IPS DF 6.9 (cell line): ENCODE measurements around the gene PFDN5.

Experiments
- DNase-seq: peaks from one replicate; pipeline ENCODE4 v3.0.0-alpha.2; 2013; ENCODE audit warnings: low read depth, low spot score
- H3K27ac ChIP-seq: one replicate; pipeline ENCODE4 v1.5.1; 2013; ENCODE audit warnings: low read length, control low read depth
- H3K27me3 ChIP-seq: 2 replicates; pipeline ENCODE4 v1.6.1; 2013; ENCODE audit warnings: mild to moderate bottlenecking, low read length; ENCODE audit not compliant: control insufficient read depth, insufficient read depth
- H3K36me3 ChIP-seq: 2 replicates; pipeline ENCODE4 v1.6.1; 2013; ENCODE audit warnings: low read length; ENCODE audit not compliant: control insufficient read depth, insufficient read depth
- H3K4me1 ChIP-seq: 2 replicates; pipeline ENCODE4 v1.6.1; 2013; ENCODE audit warnings: low read length; ENCODE audit not compliant: control insufficient read depth, insufficient read depth
- H3K4me3 ChIP-seq: 2 replicates; pipeline ENCODE4 v1.5.1; 2013; ENCODE audit warnings: mild to moderate bottlenecking, low read length
- H3K9me3 ChIP-seq: 2 replicates; pipeline ENCODE4 v1.6.1; 2013; ENCODE audit warnings: low read length, inconsistent platforms; ENCODE audit not compliant: control insufficient read depth, insufficient read depth
- WGBS: extraction: QIAGEN DNeasy Blood & Tissue Kit; methylation state at CpG from one replicate; pipeline ENCODE4 v1.1.7; 2013; ENCODE audit warnings: mixed read lengths, missing lambda C conversion rate; ENCODE audit not compliant: insufficient read length, insufficient coverage; 5-methylcytosine and 5-hydroxymethylcytosine counted together

PFDN5 gene

GRCh38 chr12:53295070-53295890, at the start of gene PFDN5:
Gene PFDN5, plus strand, starts transcription at chr12:53295542. Its CDS starts 26 bp downstream, at chr12:53295568.
- H3K9me3 ChIP-seq, result no peaks in the 10 kb centered on the region
- WGBS, result no CpG with 5 or more reads among the region's 42 CpGs
- H3K4me1 ChIP-seq, result no peaks in the 10 kb centered on the region
- no peak within 1 kb of the TSS for H3K27ac ChIP-seq
- H3K27me3 ChIP-seq, result no peaks in the 10 kb centered on the region
- H3K36me3 ChIP-seq, result peaks cover 22% of the 10 kb centered on the region
- DNase-seq, result peak; percentile 68
- peak within 1 kb of the TSS; percentile 67 for H3K4me3 ChIP-seq

- no peak overlapping the region for H3K27ac ChIP-seq
- no peaks in the 10 kb centered on the region for H3K27me3 ChIP-seq
- no CpG with 5 or more reads among the region's 51 CpGs for WGBS
- H3K36me3 ChIP-seq, result peaks cover 3% of the 10 kb centered on the region; the same call in 1 of the 2 replicates
- DNase-seq, result no peak
- H3K4me1 ChIP-seq, result 0 out of 2 replicates have a peak, but pooled peaks cover 5% of the 10 kb centered on the region
- H3K9me3 ChIP-seq, result no peaks in the 10 kb centered on the region
- H3K4me3 ChIP-seq, result peak overlapping the region; percentile 91
Measured at GRCh38 chr12:53251477-53252348, 43.6 kb upstream of the PFDN5 start.

- Histone ChIP-seq H3K4me1 (0 out of 2 replicates have a peak, but pooled peaks cover 4% of the 10 kb centered on the region), H3K4me3 (peak overlapping the region; percentile 91), H3K9me3 (no peaks in the 10 kb centered on the region), H3K27me3 (no peaks in the 10 kb centered on the region), H3K36me3 (peaks cover 3% of the 10 kb centered on the region; the same call in 1 of the 2 replicates), H3K27ac (no peak overlapping the region)
- DNase-seq, result no peak
- WGBS, result no CpG with 5 or more reads among the region's 19 CpGs
Measured at GRCh38 chr12:53252349-53252916, 42.9 kb upstream of the PFDN5 start.

DNA sequence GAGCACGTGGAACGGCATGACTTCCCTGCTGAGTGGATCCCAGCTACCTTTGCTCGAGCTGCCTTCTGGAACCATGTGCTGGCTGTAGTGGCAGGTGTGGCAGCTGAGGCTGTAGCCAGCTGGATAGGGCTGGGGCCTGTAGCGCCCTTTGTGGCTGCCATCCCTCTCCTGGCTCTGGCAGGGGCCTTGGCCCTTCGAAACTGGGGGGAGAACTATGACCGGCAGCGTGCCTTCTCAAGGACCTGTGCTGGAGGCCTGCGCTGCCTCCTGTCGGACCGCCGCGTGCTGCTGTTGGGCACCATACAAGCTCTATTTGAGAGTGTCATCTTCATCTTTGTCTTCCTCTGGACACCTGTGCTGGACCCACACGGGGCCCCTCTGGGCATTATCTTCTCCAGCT, 42.0 kb upstream of the PFDN5 start:
- WGBS, result no CpG with 5 or more reads among the region's 13 CpGs
- H3K9me3 ChIP-seq, result no peaks in the 10 kb centered on the region
- no peak overlapping the region for H3K4me3 ChIP-seq
- 0 out of 2 replicates have a peak, but pooled peaks cover 4% of the 10 kb centered on the region for H3K4me1 ChIP-seq
- no peaks in the 10 kb centered on the region for H3K27me3 ChIP-seq
- DNase-seq, result no peak
- H3K36me3 ChIP-seq, result peaks cover 3% of the 10 kb centered on the region; the same call in 1 of the 2 replicates
- no peak overlapping the region for H3K27ac ChIP-seq

DNA sequence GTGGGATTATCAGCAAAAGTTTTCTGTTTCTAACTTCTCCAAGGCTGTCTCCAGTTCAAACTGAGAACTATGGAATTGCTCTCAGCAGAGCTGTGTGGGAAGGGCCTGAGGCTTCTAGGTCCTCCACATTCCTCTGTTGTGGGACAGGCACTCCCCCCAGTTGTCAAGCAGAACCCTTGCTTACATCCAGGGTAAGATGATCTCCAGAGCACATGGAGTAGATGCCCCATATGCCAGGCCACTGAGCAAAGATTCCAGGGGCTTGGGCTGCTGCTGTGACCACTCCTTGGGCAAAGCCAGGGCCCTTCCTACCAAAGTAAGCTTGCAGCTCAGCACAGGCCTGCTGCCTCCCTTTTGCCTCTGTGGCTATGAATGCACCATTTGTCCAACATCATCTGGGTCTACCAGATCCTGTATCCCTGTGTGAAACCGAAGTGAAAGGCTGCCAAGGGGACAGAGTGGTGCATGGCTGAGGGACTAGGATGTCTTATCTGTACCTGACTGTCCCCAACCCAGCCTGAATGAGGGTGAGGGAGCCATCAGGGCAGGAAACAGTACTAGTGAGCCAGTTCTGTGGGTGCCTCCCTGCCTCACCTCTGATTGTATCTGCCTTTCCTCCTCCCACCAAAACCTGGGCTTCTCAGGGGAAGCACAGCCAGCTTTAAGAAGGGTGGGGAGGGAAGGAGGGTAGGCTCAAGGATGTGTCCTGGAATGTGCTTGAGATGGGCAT, 40.4 kb upstream of the PFDN5 start:
- Histone ChIP-seq H3K4me3 (no peak overlapping the region), H3K9me3 (no peaks in the 10 kb centered on the region), H3K36me3 (peaks cover 3% of the 10 kb centered on the region; the same call in 1 of the 2 replicates), H3K4me1 (0 out of 2 replicates have a peak, but pooled peaks cover 4% of the 10 kb centered on the region), H3K27ac (no peak overlapping the region), H3K27me3 (no peaks in the 10 kb centered on the region)
- WGBS, result no CpG with 5 or more reads among the region's 1 CpG
- DNase-seq, result no peak

DNA sequence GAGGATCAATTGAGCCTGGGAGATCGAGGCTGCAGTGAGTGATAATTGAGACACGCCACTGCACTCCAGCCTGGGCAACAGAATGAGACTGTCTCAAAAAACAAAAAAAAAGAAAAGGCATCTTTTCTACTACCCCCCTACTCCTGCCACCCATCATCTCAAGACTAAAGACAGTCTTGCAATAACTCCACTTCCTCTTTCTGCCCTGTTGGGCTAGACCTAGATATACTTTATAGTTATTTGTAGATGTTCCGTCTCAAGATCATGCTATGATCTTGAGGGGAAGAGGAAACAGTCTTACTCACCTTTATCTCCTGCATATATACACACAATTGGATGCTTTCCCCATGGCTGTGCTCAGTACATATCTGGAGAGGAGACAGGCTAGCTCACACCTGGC, 39.3 kb upstream of the PFDN5 start:
- H3K36me3 ChIP-seq, result peaks cover 3% of the 10 kb centered on the region; the same call in 1 of the 2 replicates
- no peaks in the 10 kb centered on the region for H3K27me3 ChIP-seq
- 0 out of 2 replicates have a peak, but pooled peaks cover 4% of the 10 kb centered on the region for H3K4me1 ChIP-seq
- no peaks in the 10 kb centered on the region for H3K9me3 ChIP-seq
- no CpG with 5 or more reads among the region's 3 CpGs for WGBS
- H3K4me3 ChIP-seq, result no peak overlapping the region
- H3K27ac ChIP-seq, result no peak overlapping the region
- DNase-seq, result no peak

DNA sequence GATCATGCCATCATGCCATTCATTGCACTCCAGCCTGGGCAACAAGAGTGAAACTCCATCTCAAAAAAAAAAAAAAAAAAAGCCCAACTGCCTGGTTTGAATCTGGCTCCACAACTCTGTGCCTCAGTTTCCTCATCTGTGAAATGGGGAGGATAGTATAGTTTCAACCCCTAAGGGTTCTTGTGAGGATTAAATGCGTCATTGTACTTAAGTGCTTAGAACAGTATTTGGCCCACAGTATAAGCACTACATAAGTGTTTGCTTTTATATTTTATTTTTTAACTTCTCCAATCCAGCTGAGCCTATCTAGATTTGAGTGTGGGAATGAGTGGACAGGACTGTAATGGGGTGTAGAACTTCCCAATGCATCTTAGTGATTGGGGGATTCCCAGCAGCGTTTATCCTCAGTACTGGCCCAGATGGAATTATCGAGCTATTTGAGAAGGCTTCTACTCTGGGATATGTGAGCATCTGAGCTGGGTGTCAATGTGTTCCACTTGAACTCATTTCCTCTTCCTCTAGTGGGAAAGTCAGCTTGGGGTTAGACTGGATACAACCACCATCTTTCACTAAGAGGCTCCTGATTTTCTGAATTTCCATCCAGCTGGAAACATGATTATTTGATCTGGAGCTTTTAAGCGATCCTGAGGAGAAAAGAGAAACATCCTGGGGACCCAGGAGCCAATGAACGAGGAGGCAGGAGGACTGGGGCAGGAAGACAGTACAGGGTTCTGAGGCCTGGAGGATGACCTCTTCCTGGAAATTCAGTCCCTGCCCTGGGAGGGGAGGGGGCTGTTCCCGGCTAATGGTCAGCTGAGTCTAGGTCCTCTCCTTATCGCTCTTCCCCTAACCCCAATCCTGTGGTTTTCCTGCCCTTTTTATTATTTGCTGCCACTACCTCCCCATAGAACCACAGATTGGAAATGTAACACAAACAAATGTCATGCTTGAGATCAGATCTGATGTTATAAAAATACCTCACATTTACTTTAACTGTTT, 36.5 kb upstream of the PFDN5 start:
- H3K27ac ChIP-seq, result no peak overlapping the region
- H3K4me1 ChIP-seq, result no peaks in the 10 kb centered on the region
- WGBS, result no CpG with 5 or more reads among the region's 7 CpGs
- no peak overlapping the region for H3K4me3 ChIP-seq
- H3K27me3 ChIP-seq, result no peaks in the 10 kb centered on the region
- no peaks in the 10 kb centered on the region for H3K9me3 ChIP-seq
- DNase-seq, result no peak
- peaks cover 2% of the 10 kb centered on the region; the same call in 1 of the 2 replicates for H3K36me3 ChIP-seq

DNA sequence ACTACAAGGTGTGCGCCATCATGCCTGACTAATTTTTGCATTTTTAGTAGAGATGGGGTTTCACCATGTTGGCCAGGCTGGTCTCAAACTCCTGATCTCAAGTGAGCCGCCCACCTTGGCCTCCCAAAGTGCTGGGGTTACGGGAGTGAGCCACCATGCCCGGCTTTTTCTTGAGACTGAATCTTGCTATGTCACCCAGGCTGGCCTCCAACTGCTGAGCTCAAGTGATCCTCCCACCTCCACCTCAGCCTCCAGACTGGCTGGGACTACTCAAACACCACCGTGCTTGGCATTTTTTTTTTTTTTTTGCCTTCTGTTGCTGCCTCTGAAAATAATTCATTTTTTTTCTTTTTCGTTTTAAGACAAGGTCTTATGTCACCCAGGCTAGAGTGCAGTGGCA, 35.5 kb upstream of the PFDN5 start:
- Histone ChIP-seq H3K9me3 (no peaks in the 10 kb centered on the region), H3K4me1 (no peaks in the 10 kb centered on the region), H3K36me3 (no peaks in the 10 kb centered on the region), H3K27me3 (no peaks in the 10 kb centered on the region), H3K4me3 (no peak overlapping the region), H3K27ac (no peak overlapping the region)
- WGBS, result no CpG with 5 or more reads among the region's 6 CpGs
- no peak for DNase-seq

DNA sequence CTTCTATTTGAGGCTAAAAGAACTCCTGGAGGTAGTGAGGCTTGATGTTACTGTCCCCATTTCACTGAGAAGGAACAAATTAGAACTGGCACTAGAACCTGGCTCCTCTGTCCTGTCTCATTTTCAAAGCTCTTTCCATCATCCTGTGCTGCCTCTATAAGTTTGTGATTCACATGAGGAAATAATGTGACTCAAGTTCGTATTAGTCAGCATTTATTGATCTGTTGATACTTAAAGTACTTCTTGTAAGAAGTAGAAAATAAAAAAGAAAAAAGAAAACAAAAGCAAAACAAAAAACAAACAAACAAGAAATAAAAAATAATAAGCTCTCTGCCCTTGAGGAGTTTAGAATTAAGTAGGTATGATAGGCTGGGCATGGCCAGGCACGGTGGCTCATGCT, 29.6 kb upstream of the PFDN5 start:
- no peak for DNase-seq
- no peak overlapping the region for H3K4me3 ChIP-seq
- H3K27ac ChIP-seq, result no peak overlapping the region
- no peaks in the 10 kb centered on the region for H3K9me3 ChIP-seq
- H3K36me3 ChIP-seq, result peaks cover 9% of the 10 kb centered on the region; the same call in 1 of the 2 replicates
- WGBS, result no CpG with 5 or more reads among the region's 2 CpGs
- H3K4me1 ChIP-seq, result no peaks in the 10 kb centered on the region; the same call in 1 of the 2 replicates
- H3K27me3 ChIP-seq, result no peaks in the 10 kb centered on the region
